HepG2 (cell line): ENCODE data around the gene PHRF1. TPM values are rescaled to one million over a fixed set of nuclear protein-coding genes. Genes with fewer than 3 reads are reported as not detected.
A peak's percentile ranks its signal among the peaks of the same experiment; 100 is the strongest.

Experiments
- ARNT2 ChIP-seq: sonication (generic); formaldehyde crosslinking; IDR thresholded peaks from 2 replicates; pipeline ENCODE4 v1.8.0; 2022; ENCODE audit warnings: mild to moderate bottlenecking, low read depth, missing genetic modification reagents, moderate library complexity
- CHD4 ChIP-seq: fragments of 200-600 bp; sonication (generic); IDR thresholded peaks from 2 replicates; pipeline ENCODE4 v1.7.0; 2017; ENCODE audit warnings: mild to moderate bottlenecking, low read length, borderline replicate concordance
- GATAD2A ChIP-seq: IDR thresholded peaks from 2 replicates; pipeline ENCODE4 v1.6.1; 2016
- ISX ChIP-seq: sonication (generic); formaldehyde crosslinking; conservative IDR thresholded peaks from 2 replicates; pipeline ENCODE4 v1.5.0; 2020; ENCODE audit warnings: missing genetic modification reagents
- MATR3 ChIP-seq: sonication (generic); formaldehyde crosslinking; IDR thresholded peaks from 2 replicates; pipeline ENCODE4 v1.4.0; 2020; ENCODE audit warnings: missing genetic modification reagents
- MED13 ChIP-seq: sonication (generic); formaldehyde crosslinking; IDR thresholded peaks from 2 replicates; pipeline ENCODE4 v1.5.0; 2020; ENCODE audit warnings: missing genetic modification reagents
- NCOA2 ChIP-seq: sonication (generic); formaldehyde crosslinking; IDR thresholded peaks from 2 replicates; pipeline ENCODE4 v1.8.0; 2022; ENCODE audit warnings: inconsistent platforms
- NCOA5 ChIP-seq: sonication (generic); formaldehyde crosslinking; IDR thresholded peaks from 2 replicates; pipeline ENCODE4 v1.4.0; 2020; ENCODE audit warnings: missing genetic modification reagents
- NFAT5 ChIP-seq: sonication (generic); formaldehyde crosslinking; IDR thresholded peaks from 2 replicates; pipeline ENCODE4 v1.4.0; 2020; ENCODE audit warnings: missing genetic modification reagents
- SP4 ChIP-seq: sonication (generic); formaldehyde crosslinking; IDR thresholded peaks from 2 replicates; pipeline ENCODE4 v1.8.1; 2023; ENCODE audit warnings: mild to moderate bottlenecking, missing genetic modification reagents
- ZBTB1 ChIP-seq: sonication (generic); formaldehyde crosslinking; IDR thresholded peaks from 2 replicates; pipeline ENCODE4 v1.4.0; 2020; ENCODE audit warnings: missing genetic modification reagents, borderline replicate concordance
- ZBTB14 ChIP-seq: sonication (generic); formaldehyde crosslinking; IDR thresholded peaks from 2 replicates; pipeline ENCODE4 v1.4.0; 2020; ENCODE audit warnings: missing genetic modification reagents
- ZNF292 ChIP-seq: sonication (generic); formaldehyde crosslinking; IDR thresholded peaks from 2 replicates; pipeline ENCODE4 v1.8.1; 2022; ENCODE audit warnings: mild to moderate bottlenecking, low read depth, missing genetic modification reagents, borderline replicate concordance
- ZNF891 ChIP-seq: sonication (generic); formaldehyde crosslinking; IDR thresholded peaks from 2 replicates; pipeline ENCODE4 v1.5.0; 2020; ENCODE audit warnings: mild to moderate bottlenecking, missing genetic modification reagents
- ZSCAN29 ChIP-seq: sonication (generic); formaldehyde crosslinking; conservative IDR thresholded peaks from 2 replicates; pipeline ENCODE4 v1.4.0; 2020; ENCODE audit warnings: mild to moderate bottlenecking, missing genetic modification reagents
- polyA plus RNA-seq, 8 experiments: library from polyadenylated mRNA; depleted of rRNA in 3 of 8; stranded (reverse) in 7 of 8; unstranded in 1 of 8; fragments of >200 nt; fragmentation: Illumina TruSeq in 4 of 8; extraction: Trizol in 4 of 8; gene quantifications; 2 replicates each; pipeline versions ENCODE4 v1.2.1 to v1.2.3, GENCODE V29; 2011 to 2016; ENCODE audit warnings: low read depth in 4 of 8, missing spikeins in 1 of 8, mixed read lengths in 1 of 8; ENCODE audit not compliant: insufficient read depth in 1 of 8
- total RNA-seq, 5 experiments: library from RNA; depleted of rRNA; stranded (reverse); fragments of >200 nt; fragmentation: Illumina TruSeq; extraction: Trizol; gene quantifications; 2 replicates each; pipeline ENCODE4 v1.2.3, GENCODE V29; 2016; ENCODE audit warnings: low read depth in 1 of 5
- TF ChIP-seq, protein P1 (sequence below): sonication (generic); formaldehyde crosslinking; IDR thresholded peaks from 2 replicates; pipeline ENCODE4 v1.5.1; 2020; ENCODE audit warnings: missing genetic modification reagents, mild to moderate bottlenecking, borderline replicate concordance
- TF ChIP-seq, protein P2 (sequence below): sonication (generic); formaldehyde crosslinking; IDR thresholded peaks from 2 replicates; pipeline ENCODE4 v1.5.1; 2020; ENCODE audit warnings: missing genetic modification reagents, mild to moderate bottlenecking, borderline replicate concordance
- TF ChIP-seq, protein P3 (sequence below): IDR thresholded peaks from 2 replicates; pipeline ENCODE4 v1.6.1; 2012; ENCODE audit warnings: low read depth, low read length, improper control_type of control experiment

Gene PHRF1
- total and polyA plus RNA-seq, 2 of the 13 experiments (the other 11 are each of a cell fraction or from before 2014, with no cell fraction given) = 8.2 to 16.7 TPM

- TF ChIP-seq, protein P1, sequence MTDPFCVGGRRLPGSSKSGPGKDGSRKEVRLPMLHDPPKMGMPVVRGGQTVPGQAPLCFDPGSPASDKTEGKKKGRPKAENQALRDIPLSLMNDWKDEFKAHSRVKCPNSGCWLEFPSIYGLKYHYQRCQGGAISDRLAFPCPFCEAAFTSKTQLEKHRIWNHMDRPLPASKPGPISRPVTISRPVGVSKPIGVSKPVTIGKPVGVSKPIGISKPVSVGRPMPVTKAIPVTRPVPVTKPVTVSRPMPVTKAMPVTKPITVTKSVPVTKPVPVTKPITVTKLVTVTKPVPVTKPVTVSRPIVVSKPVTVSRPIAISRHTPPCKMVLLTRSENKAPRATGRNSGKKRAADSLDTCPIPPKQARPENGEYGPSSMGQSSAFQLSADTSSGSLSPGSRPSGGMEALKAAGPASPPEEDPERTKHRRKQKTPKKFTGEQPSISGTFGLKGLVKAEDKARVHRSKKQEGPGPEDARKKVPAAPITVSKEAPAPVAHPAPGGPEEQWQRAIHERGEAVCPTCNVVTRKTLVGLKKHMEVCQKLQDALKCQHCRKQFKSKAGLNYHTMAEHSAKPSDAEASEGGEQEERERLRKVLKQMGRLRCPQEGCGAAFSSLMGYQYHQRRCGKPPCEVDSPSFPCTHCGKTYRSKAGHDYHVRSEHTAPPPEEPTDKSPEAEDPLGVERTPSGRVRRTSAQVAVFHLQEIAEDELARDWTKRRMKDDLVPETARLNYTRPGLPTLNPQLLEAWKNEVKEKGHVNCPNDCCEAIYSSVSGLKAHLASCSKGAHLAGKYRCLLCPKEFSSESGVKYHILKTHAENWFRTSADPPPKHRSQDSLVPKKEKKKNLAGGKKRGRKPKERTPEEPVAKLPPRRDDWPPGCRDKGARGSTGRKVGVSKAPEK = no peak
- TF ChIP-seq, protein P2, sequence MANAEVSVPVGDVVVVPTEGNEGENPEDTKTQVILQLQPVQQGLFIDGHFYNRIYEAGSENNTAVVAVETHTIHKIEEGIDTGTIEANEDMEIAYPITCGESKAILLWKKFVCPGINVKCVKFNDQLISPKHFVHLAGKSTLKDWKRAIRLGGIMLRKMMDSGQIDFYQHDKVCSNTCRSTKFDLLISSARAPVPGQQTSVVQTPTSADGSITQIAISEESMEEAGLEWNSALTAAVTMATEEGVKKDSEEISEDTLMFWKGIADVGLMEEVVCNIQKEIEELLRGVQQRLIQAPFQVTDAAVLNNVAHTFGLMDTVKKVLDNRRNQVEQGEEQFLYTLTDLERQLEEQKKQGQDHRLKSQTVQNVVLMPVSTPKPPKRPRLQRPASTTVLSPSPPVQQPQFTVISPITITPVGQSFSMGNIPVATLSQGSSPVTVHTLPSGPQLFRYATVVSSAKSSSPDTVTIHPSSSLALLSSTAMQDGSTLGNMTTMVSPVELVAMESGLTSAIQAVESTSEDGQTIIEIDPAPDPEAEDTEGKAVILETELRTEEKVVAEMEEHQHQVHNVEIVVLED (CRISPR knock-in tag) = 0 out of 2 replicates have a peak, but pooled peaks have one; percentile 24
- TF ChIP-seq ARNT2 (CRISPR knock-in tag) (no peak), GATAD2A (CRISPR knock-in tag) (peak; percentile 88), NFAT5 (no peak), NCOA5 (CRISPR knock-in tag) (no peak), MED13 (no peak), ZBTB1 (CRISPR knock-in tag) (no peak), MATR3 (no peak), ZNF891 (CRISPR knock-in tag) (no peak), ZBTB14 (CRISPR knock-in tag) (no peak), ZNF292 (CRISPR knock-in tag) (peak; percentile 88; the same call in 1 of the 2 replicates), ZSCAN29 (CRISPR knock-in tag) (no peak), ISX (no peak), SP4 (CRISPR knock-in tag) (no peak), CHD4 (no peak), NCOA2 (CRISPR knock-in tag) (peak; percentile 70)
- TF ChIP-seq, protein P3, sequence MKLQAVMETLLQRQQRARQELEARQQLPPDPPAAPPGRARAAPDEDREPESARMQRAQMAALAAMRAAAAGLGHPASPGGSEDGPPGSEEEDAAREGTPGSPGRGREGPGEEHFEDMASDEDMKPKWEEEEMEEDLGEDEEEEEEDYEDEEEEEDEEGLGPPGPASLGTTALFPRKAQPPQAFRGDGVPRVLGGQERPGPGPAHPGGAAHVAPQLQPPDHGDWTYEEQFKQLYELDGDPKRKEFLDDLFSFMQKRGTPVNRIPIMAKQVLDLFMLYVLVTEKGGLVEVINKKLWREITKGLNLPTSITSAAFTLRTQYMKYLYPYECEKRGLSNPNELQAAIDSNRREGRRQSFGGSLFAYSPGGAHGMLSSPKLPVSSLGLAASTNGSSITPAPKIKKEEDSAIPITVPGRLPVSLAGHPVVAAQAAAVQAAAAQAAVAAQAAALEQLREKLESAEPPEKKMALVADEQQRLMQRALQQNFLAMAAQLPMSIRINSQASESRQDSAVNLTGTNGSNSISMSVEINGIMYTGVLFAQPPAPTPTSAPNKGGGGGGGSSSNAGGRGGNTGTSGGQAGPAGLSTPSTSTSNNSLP = no peak
Measured at GRCh38 chr11:587978-588380, 11.7 kb downstream of the PHRF1 start (continued).
